HG03378 (cell line): ENCODE measurements around the gene OASL.
"Not testable (repeated sequence)": the region's sequence is repeated elsewhere in the genome, so short reads cannot be mapped to it uniquely, and the experiment has no call there.

Experiments used
- ATAC-seq: cut with Tn5 transposase; IDR thresholded peaks from one replicate; pipeline ENCODE4 v1.9.1; 2021; ENCODE audit warnings: mild to moderate bottlenecking, moderate library complexity; ENCODE audit not compliant: unreplicated experiment

OASL gene

DNA sequence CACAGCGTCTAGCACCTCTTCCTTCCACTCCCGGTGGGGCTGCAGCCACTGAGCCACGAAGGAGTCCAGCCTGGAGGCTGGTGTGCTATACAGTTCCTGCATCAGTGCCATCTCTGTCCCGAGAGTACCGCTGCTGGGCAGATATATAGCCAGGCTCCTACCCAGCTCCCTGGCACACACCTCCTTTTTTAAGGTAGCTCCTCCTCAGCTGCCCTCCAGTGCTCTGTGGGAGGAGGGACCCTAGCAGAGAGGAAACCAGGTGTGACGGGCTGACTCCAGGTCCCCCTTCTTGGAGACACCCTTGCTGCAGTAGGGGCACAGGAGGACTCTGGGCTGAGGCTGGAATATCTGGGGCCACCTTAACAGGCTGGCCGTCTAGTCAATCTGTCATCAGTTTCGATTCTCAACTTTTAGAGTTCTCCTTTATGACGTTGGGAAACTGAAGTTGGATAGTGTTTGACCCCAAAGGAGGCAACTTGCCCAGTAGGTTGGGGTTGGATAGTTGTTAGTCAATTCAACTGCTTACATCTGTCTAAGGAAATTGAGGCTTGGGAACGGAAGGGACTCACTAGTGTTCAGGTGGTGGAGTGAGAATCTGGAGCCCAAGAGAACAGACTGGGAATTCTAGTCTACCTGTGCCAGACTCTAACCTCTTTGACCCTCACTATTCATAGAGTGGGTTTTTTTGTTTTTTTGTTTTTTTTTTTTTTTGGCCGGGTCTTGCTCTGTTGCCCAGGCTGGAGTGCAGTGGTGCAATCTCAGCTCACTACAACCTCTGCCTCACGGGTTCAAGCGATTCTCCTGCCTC, at the start of gene OASL:
TSS of gene OASL (minus strand) at position 386 of the 808 bp plus-strand sequence. CDS start at position 111, 275 bp downstream.
- ATAC-seq, result peak; percentile 58

DNA sequence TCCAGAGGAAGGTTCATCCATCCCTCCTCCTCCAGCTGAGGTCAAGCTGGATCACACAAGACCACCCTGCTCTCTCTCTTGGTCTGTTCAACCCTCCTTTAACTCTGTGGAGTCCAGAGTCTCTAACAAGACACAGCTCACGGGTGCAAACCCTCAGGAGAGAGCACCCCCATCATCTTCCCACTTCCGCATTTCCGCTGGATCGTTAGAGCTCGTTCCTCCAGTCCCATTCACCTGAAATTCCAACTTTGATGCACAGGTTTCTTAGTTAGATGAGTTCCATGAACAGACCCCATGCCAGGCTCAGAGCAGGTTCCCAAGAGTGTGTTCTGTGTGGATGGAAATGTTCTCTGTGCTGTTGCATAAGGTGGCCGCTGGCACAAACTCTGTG, 49.1 kb upstream of the OASL start:
- no peak for ATAC-seq

- no peak for ATAC-seq
These were observed 48.6 kb upstream of the OASL start for GRCh38 chr12:121087467-121088194.

GRCh38 chr12:121086781-121087295, 47.8 kb upstream of the OASL start:
- no peak for ATAC-seq

GRCh38 chr12:121085506-121086353, 46.7 kb upstream of the OASL start:
- no peak for ATAC-seq

- no peak for ATAC-seq
These were observed 46.0 kb upstream of the OASL start for GRCh38 chr12:121085069-121085468.

- ATAC-seq, result no peak
These were observed 45.2 kb upstream of the OASL start for GRCh38 chr12:121084229-121084628.

- no peak for ATAC-seq
These were observed 41.9 kb upstream of the OASL start for GRCh38 chr12:121080909-121081308.

DNA sequence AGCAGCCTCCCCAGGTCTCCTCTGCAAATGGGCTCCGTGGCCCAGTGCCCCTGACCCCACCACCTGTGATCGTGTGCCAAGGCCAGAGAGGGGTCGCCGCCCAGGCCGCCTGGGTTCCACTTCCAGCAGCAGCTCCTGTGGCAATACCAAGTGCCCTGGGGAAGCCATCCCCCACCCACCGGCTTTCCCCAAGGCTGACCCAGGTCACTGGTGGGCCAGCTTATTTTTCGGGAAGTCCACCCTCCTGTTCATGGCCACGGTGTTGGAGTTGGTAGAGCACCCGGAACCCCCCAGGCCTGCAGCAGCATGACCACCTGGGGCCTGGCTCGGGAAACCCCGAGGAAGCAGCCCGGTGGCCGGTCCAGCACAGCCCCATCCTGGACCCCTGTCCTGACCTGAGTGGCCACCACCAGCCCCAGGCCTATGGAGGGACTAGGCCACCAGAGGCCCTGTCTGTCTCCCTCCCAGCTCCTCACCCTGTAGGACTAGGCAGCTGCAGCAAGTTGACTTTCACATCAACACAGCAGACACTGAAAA, 40.8 kb upstream of the OASL start:
- ATAC-seq, result no peak

- not testable (repeated sequence) for ATAC-seq
These were observed 38.4 kb upstream of the OASL start for GRCh38 chr12:121077440-121077839.

DNA sequence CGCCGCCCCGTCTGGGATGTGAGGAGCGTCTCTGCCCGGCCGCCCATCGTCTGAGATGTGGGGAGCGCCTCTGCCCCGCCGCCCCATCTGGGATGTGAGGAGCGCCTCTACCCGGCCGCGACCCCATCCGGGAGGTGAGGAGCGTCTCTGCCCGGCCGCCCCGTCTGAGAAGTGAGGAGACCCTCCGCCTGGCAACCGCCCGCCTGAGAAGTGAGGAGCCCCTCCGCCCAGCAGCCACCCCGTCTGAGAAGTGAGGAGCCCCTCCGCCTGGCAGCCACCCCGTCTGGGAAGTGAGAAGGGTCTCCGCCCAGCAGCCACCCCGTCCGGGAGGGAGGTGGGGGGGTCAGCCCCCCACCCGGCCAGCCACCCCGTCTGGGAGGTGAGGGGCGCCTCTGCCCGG, 36.9 kb upstream of the OASL start:
- not testable (repeated sequence) for ATAC-seq

DNA sequence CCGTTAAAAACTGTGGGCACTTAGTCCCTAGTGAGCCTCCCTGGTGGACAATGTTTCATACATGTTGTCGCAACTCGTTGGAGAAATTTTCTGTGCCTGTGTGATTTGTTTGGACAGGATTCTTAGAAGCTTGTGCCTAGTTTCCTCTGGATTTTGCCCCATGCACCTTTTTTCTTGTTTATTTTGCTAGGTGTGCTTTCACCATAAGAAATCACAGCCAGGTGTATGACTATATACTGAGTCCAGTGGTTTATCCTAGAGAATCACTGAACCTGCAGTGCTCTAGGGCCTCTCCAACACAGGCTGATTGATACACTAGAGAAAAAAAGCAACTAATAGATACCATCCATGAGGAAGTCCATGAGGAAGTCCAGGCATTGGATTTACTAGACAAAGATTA, 33.1 kb upstream of the OASL start:
- no peak for ATAC-seq

- no peak for ATAC-seq
These were observed 30.2 kb upstream of the OASL start for GRCh38 chr12:121069206-121069605.

GRCh38 chr12:121065345-121065744, 26.3 kb upstream of the OASL start:
- ATAC-seq, result no peak

DNA sequence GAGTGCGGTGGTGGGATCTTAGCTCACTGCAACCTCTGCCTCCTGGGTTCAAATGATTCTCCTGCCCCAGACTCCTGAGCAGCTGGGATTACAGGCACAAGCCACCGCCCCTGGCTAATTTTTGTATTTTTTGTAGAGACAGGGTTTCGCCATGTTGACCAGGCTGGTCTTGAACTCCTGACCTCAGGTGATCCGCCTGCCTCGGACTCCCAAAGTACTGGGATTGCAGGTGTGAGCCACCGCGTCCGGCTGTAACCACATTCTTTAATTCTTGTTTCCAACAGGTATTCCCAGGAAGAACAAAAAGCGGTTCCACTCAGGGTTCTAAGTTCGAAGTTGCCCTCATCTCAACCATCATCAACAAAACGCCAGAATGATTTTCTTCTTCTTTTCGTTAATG, 25.5 kb upstream of the OASL start:
- not testable (repeated sequence) for ATAC-seq

DNA sequence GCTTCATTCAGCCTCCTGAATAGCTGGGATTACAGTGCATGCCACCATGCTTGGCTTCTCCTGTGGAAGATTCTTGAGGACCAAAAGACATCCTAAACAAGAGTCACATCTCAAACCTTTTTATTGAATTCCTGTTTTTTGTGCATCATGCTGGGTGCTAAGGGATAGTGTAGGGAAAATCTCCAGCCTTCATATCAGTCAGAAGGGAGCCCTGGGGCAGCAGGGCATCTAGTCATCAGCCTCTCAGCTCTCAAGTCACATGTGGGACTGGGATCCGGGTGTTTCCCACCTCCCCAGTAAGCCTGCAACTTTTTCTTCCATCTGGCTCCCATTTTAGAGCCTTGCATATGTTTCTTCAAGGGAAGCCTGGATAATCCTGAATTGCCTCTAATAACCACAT, 25.1 kb upstream of the OASL start:
- no peak for ATAC-seq

GRCh38 chr12:121062391-121063045, 23.5 kb upstream of the OASL start:
- no peak for ATAC-seq

DNA sequence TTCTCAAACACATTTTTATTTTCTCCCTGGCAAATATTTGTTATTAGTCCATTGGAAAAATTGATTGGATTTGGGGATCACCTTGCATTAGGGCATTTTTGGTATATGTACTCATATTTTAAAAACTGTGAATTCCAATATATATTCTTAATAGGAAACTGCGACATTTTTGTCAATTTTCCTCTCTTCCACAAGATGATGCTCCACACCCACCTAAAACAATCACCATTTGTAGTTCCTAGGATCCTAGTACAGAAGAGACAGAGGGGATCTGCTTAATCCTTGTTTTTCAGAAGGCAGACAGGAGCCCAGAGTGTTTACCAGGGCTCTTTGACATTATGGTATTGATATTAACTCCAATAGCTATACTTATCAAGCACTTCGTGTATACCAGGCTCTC, 22.8 kb upstream of the OASL start:
- no peak for ATAC-seq

GRCh38 chr12:121060149-121061001, 21.3 kb upstream of the OASL start:
- ATAC-seq, result peak; percentile 68
